ENCODE measurements around the gene ZNF839.

DNA sequence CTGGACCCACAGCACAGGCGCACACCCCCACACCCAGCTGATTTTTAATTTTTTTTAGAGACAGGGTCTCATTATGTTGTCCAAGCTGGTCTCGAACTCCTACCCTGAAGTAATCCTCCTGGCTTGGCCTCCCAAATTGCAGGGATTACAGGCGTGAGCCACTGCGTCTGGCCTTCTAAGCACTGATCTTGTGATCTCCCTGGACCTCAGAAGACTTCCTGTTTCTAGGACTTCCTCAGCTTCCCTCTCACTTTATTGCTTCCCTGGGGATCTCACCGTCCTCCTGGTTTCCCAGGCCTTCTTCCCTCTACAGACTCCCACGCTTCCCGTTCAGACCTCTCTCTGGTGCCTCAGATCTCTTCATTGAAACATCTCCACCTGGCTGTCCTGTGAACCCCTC is 13.8 kb downstream of the ZNF839 start:
- TF ChIP-seq EZH2 (IDR thresholded peaks at IDR 0.05) = no peak
- TF ChIP-seq POLR2AphosphoS5 (IDR thresholded peaks at IDR 0.05; ENCODE audit: borderline replicate concordance, low read depth, low read length) = no peak
- TF ChIP-seq FOXP2 (optimal IDR thresholded peaks at IDR 0.05; ENCODE audit: control extremely low read depth, extremely low read length, insufficient read depth) = no peak
